Activated CD8-positive, alpha-beta T cell treated with anti-CD3 and anti-CD28 coated beads for 36 hours (primary cell): ENCODE measurements around the gene CCSAP. TPM values are rescaled to one million over a fixed set of nuclear protein-coding genes. Genes with fewer than 3 reads are reported as not detected.

Source experiments
- ATAC-seq: fragments of 200-7000 bp; cut with Tn5 transposase; one replicate; pipeline ENCODE4 v1.10.0; 2021; ENCODE audit warnings: mild to moderate bottlenecking, moderate library complexity
- CTCF ChIA-PET: fragments of 350-600 bp; sonication (Branson Sonifier 250); formaldehyde crosslinking; loops from one replicate; lab custom pipeline; 2021; ENCODE audit warnings: antibody characterized with exemption; lab: Charles Lee
- POLR2A ChIA-PET: fragments of 350-600 bp; sonication (Branson Sonifier 250); formaldehyde crosslinking; loops from one replicate; lab custom pipeline; 2021; ENCODE audit warnings: antibody characterized with exemption; lab: Charles Lee
- DNase-seq: peaks from one replicate; pipeline ENCODE4 v3.0.0-alpha.2; 2020
- H3K27ac Mint-ChIP-seq: one replicate; pipeline ENCODE4 v1.8.0; 2021; ENCODE audit warnings: mild to moderate bottlenecking, mixed read lengths
- H3K27me3 Mint-ChIP-seq: one replicate; pipeline ENCODE4 v1.8.0; 2021; ENCODE audit warnings: mixed read lengths
- H3K36me3 Mint-ChIP-seq: one replicate; pipeline ENCODE4 v1.8.0; 2021; ENCODE audit warnings: low read depth, mixed read lengths
- H3K4me1 Mint-ChIP-seq: one replicate; pipeline ENCODE4 v1.8.0; 2021; ENCODE audit warnings: low read depth, mixed read lengths
- H3K4me3 Mint-ChIP-seq: one replicate; pipeline ENCODE4 v1.8.0; 2021; ENCODE audit warnings: mild to moderate bottlenecking, moderate library complexity, mixed read lengths
- H3K9me3 Mint-ChIP-seq: one replicate; pipeline ENCODE4 v1.8.0; 2021; ENCODE audit warnings: mixed read lengths
- CTCF ChIP-seq: fragments of 200-600 bp; IDR thresholded peaks from one replicate; pipeline ENCODE4 v1.8.0; 2022; ENCODE audit warnings: antibody characterized with exemption, mild to moderate bottlenecking
- intact Hi-C: fragments of 100-400 bp; cut with micrococcal nuclease; formaldehyde crosslinking; loops from one replicate; pipeline ENCODE4 v1.10.0; 2022
- total RNA-seq, 2 experiments: library from RNA; stranded (reverse); gene quantifications; one replicate each; pipeline ENCODE4 v1.2.3, GENCODE V29; 2021

The CCSAP gene
- total RNA-seq, 2 experiments from 2014 or later = 9.9 to 10.8 TPM

- no peak for TF ChIP-seq CTCF
- no peak for ATAC-seq
- POLR2A ChIA-PET = no interaction called here
- no peak overlapping the region for H3K27ac Mint-ChIP-seq
- H3K9me3 Mint-ChIP-seq = no peaks in the 10 kb centered on the region
- CTCF ChIA-PET = no interaction called here
- H3K4me3 Mint-ChIP-seq = no peak overlapping the region
- intact Hi-C loops = no loop called here
- H3K4me1 Mint-ChIP-seq = peaks cover 2% of the 10 kb centered on the region
- H3K27me3 Mint-ChIP-seq = peaks cover 14% of the 10 kb centered on the region
- no peaks in the 10 kb centered on the region for H3K36me3 Mint-ChIP-seq
- no peak for DNase-seq
These were observed 25.5 kb upstream of the CCSAP start for GRCh38 chr1:229368347-229368746.

GRCh38 chr1:229365569-229365968, 22.7 kb upstream of the CCSAP start:
- Mint-ChIP-seq H3K36me3 (no peaks in the 10 kb centered on the region), H3K4me1 (peaks cover 1% of the 10 kb centered on the region), H3K4me3 (no peak overlapping the region), H3K27me3 (peaks cover 10% of the 10 kb centered on the region), H3K9me3 (no peaks in the 10 kb centered on the region), H3K27ac (no peak overlapping the region)
- TF ChIP-seq CTCF = no peak
- intact Hi-C loops = no loop called here
- ChIA-PET POLR2A (interaction anchor here (0.6 kb wide), 1 partner anchor 197 kb away, joined by 3 read pairs; no protein-coding TSS in a partner anchor), CTCF (no interaction called here)
- ATAC-seq (no peak), DNase-seq (no peak)

- Mint-ChIP-seq H3K9me3 (no peaks in the 10 kb centered on the region), H3K27me3 (peaks cover 19% of the 10 kb centered on the region), H3K4me3 (no peak overlapping the region), H3K36me3 (no peaks in the 10 kb centered on the region), H3K27ac (no peak overlapping the region), H3K4me1 (no peaks in the 10 kb centered on the region)
- intact Hi-C loops = no loop called here
- DNase-seq (no peak), ATAC-seq (no peak)
- TF ChIP-seq CTCF = no peak
- ChIA-PET POLR2A (no interaction called here), CTCF (no interaction called here)
These were observed 21.6 kb upstream of the CCSAP start for GRCh38 chr1:229364207-229365065.

DNA sequence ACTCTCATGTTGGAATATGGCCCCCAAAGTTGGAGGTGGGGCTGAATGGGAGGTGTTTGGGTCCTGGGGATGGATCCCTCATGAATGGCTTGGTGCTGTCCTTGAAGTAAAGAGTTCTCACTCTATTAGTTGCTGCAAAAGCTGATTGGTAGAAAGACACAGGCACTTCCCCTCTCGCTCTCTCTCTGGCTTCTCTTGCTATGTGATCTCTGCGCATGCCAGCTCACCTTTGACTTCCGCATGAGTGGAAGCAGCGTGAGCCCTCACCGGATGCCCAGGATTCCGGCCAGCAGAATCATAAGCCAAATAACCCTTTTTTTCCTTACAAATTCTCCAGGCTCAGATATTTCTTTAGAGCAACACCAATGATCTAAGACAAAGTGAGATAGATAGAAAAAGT, 20.9 kb upstream of the CCSAP start:
- no peaks in the 10 kb centered on the region for H3K9me3 Mint-ChIP-seq
- ChIA-PET POLR2A (no interaction called here), CTCF (no interaction called here)
- no peaks in the 10 kb centered on the region for H3K4me1 Mint-ChIP-seq
- no peak overlapping the region for H3K27ac Mint-ChIP-seq
- intact Hi-C loops = no loop called here
- no peak for TF ChIP-seq CTCF
- H3K36me3 Mint-ChIP-seq = no peaks in the 10 kb centered on the region
- peaks cover 20% of the 10 kb centered on the region for H3K27me3 Mint-ChIP-seq
- DNase-seq = no peak
- H3K4me3 Mint-ChIP-seq = no peak overlapping the region
- ATAC-seq = no peak

DNA sequence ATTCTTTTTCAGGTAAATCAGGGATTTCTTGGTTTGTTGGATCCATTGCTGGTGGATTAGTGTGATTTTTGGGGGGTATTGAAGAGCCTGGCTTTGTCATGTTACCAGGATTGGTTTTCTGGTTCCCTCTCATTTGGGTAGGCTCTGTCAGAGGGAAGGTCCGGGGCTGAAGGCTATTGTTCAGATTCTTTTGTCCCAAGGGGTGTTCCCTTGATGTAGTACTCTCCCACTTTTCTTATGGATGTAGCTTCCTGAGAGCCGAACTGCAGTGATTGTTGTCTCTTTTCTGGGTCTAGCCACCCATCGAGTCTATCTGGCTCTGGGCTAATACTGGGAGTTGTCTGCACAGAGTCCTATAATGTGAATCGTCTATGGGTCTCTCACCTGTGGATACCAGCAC, 17.6 kb upstream of the CCSAP start:
- Mint-ChIP-seq H3K4me1 (no peaks in the 10 kb centered on the region), H3K36me3 (no peaks in the 10 kb centered on the region), H3K27me3 (peaks cover 28% of the 10 kb centered on the region), H3K4me3 (no peak overlapping the region), H3K27ac (no peak overlapping the region), H3K9me3 (peaks cover 5% of the 10 kb centered on the region)
- no peak for DNase-seq
- ChIA-PET CTCF (interaction anchor here (2.3 kb wide), 1 partner anchor 12 kb away, joined by 6 read pairs; no protein-coding TSS in a partner anchor), POLR2A (interaction anchor here (1.1 kb wide), 1 partner anchor 10 kb away, joined by 5 read pairs; no protein-coding TSS in a partner anchor)
- intact Hi-C loops = no loop called here
- TF ChIP-seq CTCF = no peak
- ATAC-seq = no peak
